ENCODE measurements around the gene WDFY2.
A peak's percentile ranks its signal among the peaks of the same experiment; 100 is the strongest.

WDFY2 gene

DNA sequence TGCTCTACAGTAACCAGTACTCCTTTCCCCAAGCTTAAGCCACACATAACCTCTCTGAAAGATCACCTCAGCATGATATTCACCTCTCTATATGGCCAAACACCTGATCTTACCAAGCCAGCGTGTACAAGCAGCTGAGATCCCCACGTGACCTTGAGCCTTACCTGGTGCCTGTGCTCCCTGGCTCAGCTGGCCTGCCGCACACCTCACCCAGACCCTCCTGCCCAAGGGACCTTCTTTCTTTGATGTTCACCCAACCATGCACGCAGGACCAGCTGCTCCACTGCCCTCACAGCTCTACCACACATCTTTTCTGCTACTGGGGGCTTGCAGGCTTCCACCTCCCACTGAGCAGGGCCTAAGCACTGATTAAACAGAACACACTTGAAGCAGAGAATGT, 210.7 kb downstream of the WDFY2 start:
- no peak overlapping the region for H3K27ac ChIP-seq (replicated peaks; ENCODE audit: low read length)

DNA sequence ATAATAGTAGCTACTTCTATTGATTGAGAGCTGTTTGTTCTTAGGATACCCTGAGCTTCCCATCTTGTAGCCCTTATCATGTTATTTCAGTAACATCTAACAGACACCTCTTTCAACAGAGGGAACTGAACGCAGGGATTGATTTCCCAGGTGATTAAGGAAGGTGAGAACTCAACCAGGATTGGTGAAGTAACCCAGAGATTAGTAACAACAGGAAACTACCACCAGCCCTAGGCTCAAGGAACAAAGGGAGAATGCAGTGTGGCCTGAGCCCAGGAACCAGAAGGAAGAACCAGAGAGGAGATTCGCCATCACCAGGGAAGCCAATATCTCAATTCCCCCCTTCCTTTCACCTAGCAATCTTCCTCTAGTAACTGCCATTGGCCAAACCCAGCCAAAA, 211.2 kb downstream of the WDFY2 start:
- WGBS, 2 donors (ENCODE audit: extremely low coverage in 2 of 2, insufficient read length in 2 of 2, insufficient replicate concordance in 1 of 2): no CpG with 5 or more reads among the region's 2 CpGs
- no peak overlapping the region for H2AFZ ChIP-seq (ENCODE audit: low read length)
- DNase-seq (ENCODE audit: low spot score): no peak
- H2BK120ac ChIP-seq (ENCODE audit: low read depth, low read length): no peak overlapping the region
- no peak overlapping the region for H2BK12ac ChIP-seq (ENCODE audit: low read length)
- H4K91ac ChIP-seq (ENCODE audit: low read depth, low read length, poor library complexity): no peak overlapping the region
- no peak overlapping the region for H3K4me2 ChIP-seq (ENCODE audit: insufficient read depth, low read length, poor library complexity, severe bottlenecking)
- H2AK5ac ChIP-seq (ENCODE audit: low read depth, low read length): no peak overlapping the region
- H2BK5ac ChIP-seq (ENCODE audit: low read length): no peak overlapping the region
- H3K9me3 ChIP-seq (replicated peaks in 1 of 2; ENCODE audit: control insufficient read depth in 2 of 2, insufficient read depth in 1 of 2, low read depth in 1 of 2, low read length in 2 of 2): no peaks in the 10 kb centered on the region
- H3K4me3 ChIP-seq (ENCODE audit: low read length in 2 of 2): no peak overlapping the region
- no peak overlapping the region for H3K9ac ChIP-seq (ENCODE audit: low read depth, low read length, poor library complexity)
- H3K36me3 ChIP-seq (replicated peaks in 1 of 2; ENCODE audit: control insufficient read depth in 2 of 2, insufficient read depth in 2 of 2, low read length in 2 of 2): peaks cover 0 to 1% of the 10 kb centered on the region in 2 donors
- no peak overlapping the region for H4K8ac ChIP-seq (ENCODE audit: low read depth, low read length)
- no peak overlapping the region for H3K14ac ChIP-seq (ENCODE audit: low read length)
- H3K79me1 ChIP-seq (ENCODE audit: low read depth, low read length): no peaks in the 10 kb centered on the region
- H3K18ac ChIP-seq (ENCODE audit: low read length): no peak overlapping the region
- H3K4me1 ChIP-seq (ENCODE audit: control insufficient read depth in 2 of 2, insufficient read depth in 1 of 2, low read depth in 1 of 2, low read length in 2 of 2): peaks cover 6 to 12% of the 10 kb centered on the region in 2 donors
- H3K23ac ChIP-seq (ENCODE audit: low read depth, low read length, poor library complexity): no peak overlapping the region
- no peak overlapping the region for H2BK15ac ChIP-seq (ENCODE audit: low read length)
- no peak overlapping the region for H3K4ac ChIP-seq (ENCODE audit: low read length)
- H3K27me3 ChIP-seq (ENCODE audit: control insufficient read depth in 3 of 3, insufficient read depth in 3 of 3, low read depth in 1 of 3, low read length in 3 of 3): no peaks in the 10 kb centered on the region
- no peak overlapping the region for H3K27ac ChIP-seq (replicated peaks; ENCODE audit: low read length)

More for the DNA sequence above, 210.7 kb downstream of the WDFY2 start:
- no CpG with 5 or more reads among the region's 4 CpGs for WGBS, 2 donors (ENCODE audit: extremely low coverage in 2 of 2, insufficient read length in 2 of 2, insufficient replicate concordance in 1 of 2)
- Histone ChIP-seq H3K4ac (ENCODE audit: low read length) (no peak overlapping the region), H3K14ac (ENCODE audit: low read length) (no peak overlapping the region), H4K8ac (ENCODE audit: low read depth, low read length) (no peak overlapping the region), H4K91ac (ENCODE audit: low read depth, low read length, poor library complexity) (no peak overlapping the region), H2AFZ (ENCODE audit: low read length) (no peak overlapping the region), H3K4me3 (ENCODE audit: low read length in 2 of 2) (no peak overlapping the region), H2BK12ac (ENCODE audit: low read length) (no peak overlapping the region), H3K36me3 (replicated peaks in 1 of 2; ENCODE audit: control insufficient read depth in 2 of 2, insufficient read depth in 2 of 2, low read length in 2 of 2) (peaks cover 0 to 1% of the 10 kb centered on the region in 2 donors), H3K18ac (ENCODE audit: low read length) (no peak overlapping the region), H2BK5ac (ENCODE audit: low read length) (no peak overlapping the region), H3K79me1 (ENCODE audit: low read depth, low read length) (no peaks in the 10 kb centered on the region), H3K4me1 (ENCODE audit: control insufficient read depth in 2 of 2, insufficient read depth in 1 of 2, low read depth in 1 of 2, low read length in 2 of 2) (peaks cover 6 to 8% of the 10 kb centered on the region in 2 donors), H3K9ac (ENCODE audit: low read depth, low read length, poor library complexity) (no peak overlapping the region), H2BK15ac (ENCODE audit: low read length) (no peak overlapping the region), H2BK120ac (ENCODE audit: low read depth, low read length) (no peak overlapping the region), H3K23ac (ENCODE audit: low read depth, low read length, poor library complexity) (no peak overlapping the region), H3K4me2 (ENCODE audit: insufficient read depth, low read length, poor library complexity, severe bottlenecking) (no peak overlapping the region), H3K27me3 (ENCODE audit: control insufficient read depth in 3 of 3, insufficient read depth in 3 of 3, low read depth in 1 of 3, low read length in 3 of 3) (no peaks in the 10 kb centered on the region), H3K9me3 (replicated peaks in 1 of 2; ENCODE audit: control insufficient read depth in 2 of 2, insufficient read depth in 1 of 2, low read depth in 1 of 2, low read length in 2 of 2) (no peaks in the 10 kb centered on the region), H2AK5ac (ENCODE audit: low read depth, low read length) (no peak overlapping the region)
- DNase-seq (ENCODE audit: low spot score): no peak

DNA sequence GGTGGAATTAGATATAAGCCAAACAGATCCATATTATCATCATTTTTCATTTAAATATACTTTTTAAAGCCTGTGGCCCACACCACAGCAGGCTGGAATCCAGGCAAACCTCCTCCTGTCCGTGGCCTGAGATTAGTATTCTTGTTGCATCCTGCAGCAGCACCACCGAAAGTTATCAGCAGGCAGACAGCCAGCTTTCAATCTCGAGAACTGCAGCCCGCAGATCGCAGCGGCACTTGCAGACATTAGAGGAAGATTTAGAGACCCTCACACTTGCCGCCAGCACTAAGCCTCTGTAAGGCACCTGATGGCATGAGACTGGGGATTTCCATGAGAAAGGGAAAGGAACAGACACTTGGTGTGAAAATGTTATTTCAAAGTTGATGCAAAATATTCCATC, 212.3 kb downstream of the WDFY2 start:
- peak overlapping the region; percentile 27 for H2AFZ ChIP-seq (ENCODE audit: low read length)
- H3K14ac ChIP-seq (ENCODE audit: low read length): no peak overlapping the region
- no peaks in the 10 kb centered on the region for H3K27me3 ChIP-seq (ENCODE audit: control insufficient read depth in 3 of 3, insufficient read depth in 3 of 3, low read depth in 1 of 3, low read length in 3 of 3)
- H3K18ac ChIP-seq (ENCODE audit: low read length): no peak overlapping the region
- no peak for DNase-seq (ENCODE audit: low spot score)
- no peak overlapping the region for H3K27ac ChIP-seq (replicated peaks; ENCODE audit: low read length)
- H3K36me3 ChIP-seq (replicated peaks in 1 of 2; ENCODE audit: control insufficient read depth in 2 of 2, insufficient read depth in 2 of 2, low read length in 2 of 2): peaks cover 0 to 1% of the 10 kb centered on the region in 2 donors
- H3K4me1 ChIP-seq (ENCODE audit: control insufficient read depth in 2 of 2, insufficient read depth in 1 of 2, low read depth in 1 of 2, low read length in 2 of 2): peaks cover 6 to 18% of the 10 kb centered on the region in 2 donors
- H2BK12ac ChIP-seq (ENCODE audit: low read length): no peak overlapping the region
- no peak overlapping the region for H3K23ac ChIP-seq (ENCODE audit: low read depth, low read length, poor library complexity)
- no peak overlapping the region for H2BK15ac ChIP-seq (ENCODE audit: low read length)
- no peaks in the 10 kb centered on the region for H3K79me1 ChIP-seq (ENCODE audit: low read depth, low read length)
- no peak overlapping the region for H3K9ac ChIP-seq (ENCODE audit: low read depth, low read length, poor library complexity)
- no peak overlapping the region for H2BK120ac ChIP-seq (ENCODE audit: low read depth, low read length)
- H4K91ac ChIP-seq (ENCODE audit: low read depth, low read length, poor library complexity): no peak overlapping the region
- no CpG with 5 or more reads among the region's 7 CpGs for WGBS, 2 donors (ENCODE audit: extremely low coverage in 2 of 2, insufficient read length in 2 of 2, insufficient replicate concordance in 1 of 2)
- no peak overlapping the region for H3K4me2 ChIP-seq (ENCODE audit: insufficient read depth, low read length, poor library complexity, severe bottlenecking)
- H3K4ac ChIP-seq (ENCODE audit: low read length): no peak overlapping the region
- H2BK5ac ChIP-seq (ENCODE audit: low read length): no peak overlapping the region
- H4K8ac ChIP-seq (ENCODE audit: low read depth, low read length): no peak overlapping the region
- H2AK5ac ChIP-seq (ENCODE audit: low read depth, low read length): no peak overlapping the region
- H3K4me3 ChIP-seq (ENCODE audit: low read length in 2 of 2): no peak overlapping the region
- no peaks in the 10 kb centered on the region for H3K9me3 ChIP-seq (replicated peaks in 1 of 2; ENCODE audit: control insufficient read depth in 2 of 2, insufficient read depth in 1 of 2, low read depth in 1 of 2, low read length in 2 of 2)

GRCh38 chr13:51797664-51798488, 213.6 kb downstream of the WDFY2 start:
- Histone ChIP-seq H3K4ac (ENCODE audit: low read length) (no peak overlapping the region), H3K9me3 (replicated peaks in 1 of 2; ENCODE audit: control insufficient read depth in 2 of 2, insufficient read depth in 1 of 2, low read depth in 1 of 2, low read length in 2 of 2) (no peaks in the 10 kb centered on the region), H2BK12ac (ENCODE audit: low read length) (no peak overlapping the region), H3K18ac (ENCODE audit: low read length) (no peak overlapping the region), H3K9ac (ENCODE audit: low read depth, low read length, poor library complexity) (no peak overlapping the region), H3K4me2 (ENCODE audit: insufficient read depth, low read length, poor library complexity, severe bottlenecking) (no peak overlapping the region), H3K23ac (ENCODE audit: low read depth, low read length, poor library complexity) (no peak overlapping the region), H4K91ac (ENCODE audit: low read depth, low read length, poor library complexity) (no peak overlapping the region), H3K27me3 (ENCODE audit: control insufficient read depth in 3 of 3, insufficient read depth in 3 of 3, low read depth in 1 of 3, low read length in 3 of 3) (no peaks in the 10 kb centered on the region), H2AFZ (ENCODE audit: low read length) (peak overlapping the region; percentile 4), H3K36me3 (replicated peaks in 1 of 2; ENCODE audit: control insufficient read depth in 2 of 2, insufficient read depth in 2 of 2, low read length in 2 of 2) (peaks cover 0 to 1% of the 10 kb centered on the region in 2 donors), H2BK15ac (ENCODE audit: low read length) (no peak overlapping the region), H3K14ac (ENCODE audit: low read length) (no peak overlapping the region), H3K4me3 (ENCODE audit: low read length in 2 of 2) (no peak overlapping the region), H4K8ac (ENCODE audit: low read depth, low read length) (no peak overlapping the region), H2BK5ac (ENCODE audit: low read length) (no peak overlapping the region), H3K27ac (replicated peaks; ENCODE audit: low read length) (no peak overlapping the region), H2AK5ac (ENCODE audit: low read depth, low read length) (no peak overlapping the region), H3K79me1 (ENCODE audit: low read depth, low read length) (no peaks in the 10 kb centered on the region), H3K4me1 (ENCODE audit: control insufficient read depth in 2 of 2, insufficient read depth in 1 of 2, low read depth in 1 of 2, low read length in 2 of 2) (peaks cover 18 to 29% of the 10 kb centered on the region in 2 donors), H2BK120ac (ENCODE audit: low read depth, low read length) (no peak overlapping the region)
- no CpG with 5 or more reads among the region's 12 CpGs for whole genome bisulfite sequencing, 2 donors (ENCODE audit: extremely low coverage in 2 of 2, insufficient read length in 2 of 2, insufficient replicate concordance in 1 of 2)
- peak; percentile 41 for DNase-seq (ENCODE audit: low spot score)
